EL (cell line): ENCODE data around the gene LRRC25.
A peak's percentile ranks its signal among the peaks of the same experiment; 100 is the strongest.
"Not testable (repeated sequence)": the region's sequence is repeated elsewhere in the genome, so short reads cannot be mapped to it uniquely, and the experiment has no call there.

Source experiments
- DNase-seq: peaks from one replicate; pipeline ENCODE4 v3.0.0-alpha.2; 2016

Gene LRRC25

GRCh38 chr19:18401580-18402112 lies 4.2 kb upstream of the LRRC25 start:
- peak; percentile 70 for DNase-seq

GRCh38 chr19:18399008-18399407 lies 1.6 kb upstream of the LRRC25 start:
- DNase-seq = peak; percentile 74

DNA sequence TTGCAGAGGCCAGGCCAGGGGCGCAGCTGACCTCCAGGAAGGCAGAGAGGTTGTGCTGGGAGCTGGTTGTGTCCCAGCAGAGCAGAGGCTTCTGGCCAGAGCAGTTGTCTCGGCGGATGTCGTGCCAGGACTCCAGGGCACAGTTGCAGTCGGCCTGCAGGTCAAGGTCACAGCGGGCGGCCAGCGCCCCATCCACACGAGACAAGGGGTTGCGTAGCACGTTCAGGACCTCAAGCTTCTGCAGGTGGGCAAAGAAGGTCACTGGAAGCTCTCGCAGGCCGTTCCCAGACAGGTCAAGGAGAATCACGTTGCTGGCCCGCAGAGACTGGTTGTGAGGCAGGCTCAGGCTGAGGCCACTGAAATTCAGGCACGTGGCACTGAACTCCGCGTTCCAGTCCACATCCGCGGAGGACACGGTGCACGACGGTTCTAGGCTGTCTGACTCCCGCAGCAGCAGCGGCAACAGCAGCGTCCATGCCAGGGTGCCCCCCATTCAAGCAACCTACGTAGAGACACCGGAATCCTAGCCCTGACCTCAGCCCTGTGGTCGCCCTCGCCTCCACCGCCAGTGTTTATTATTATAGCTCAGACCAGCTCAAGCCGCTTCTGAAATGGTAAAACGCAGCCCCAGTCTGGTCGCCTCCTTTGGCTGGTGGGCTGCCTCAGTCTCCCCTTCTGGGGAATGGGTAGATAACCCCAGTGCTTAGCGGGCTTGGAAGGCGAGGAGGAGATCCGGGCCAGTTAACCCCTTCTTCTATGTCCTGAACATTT lies 766 bp downstream of the LRRC25 start:
- DNase-seq = no peak

DNA sequence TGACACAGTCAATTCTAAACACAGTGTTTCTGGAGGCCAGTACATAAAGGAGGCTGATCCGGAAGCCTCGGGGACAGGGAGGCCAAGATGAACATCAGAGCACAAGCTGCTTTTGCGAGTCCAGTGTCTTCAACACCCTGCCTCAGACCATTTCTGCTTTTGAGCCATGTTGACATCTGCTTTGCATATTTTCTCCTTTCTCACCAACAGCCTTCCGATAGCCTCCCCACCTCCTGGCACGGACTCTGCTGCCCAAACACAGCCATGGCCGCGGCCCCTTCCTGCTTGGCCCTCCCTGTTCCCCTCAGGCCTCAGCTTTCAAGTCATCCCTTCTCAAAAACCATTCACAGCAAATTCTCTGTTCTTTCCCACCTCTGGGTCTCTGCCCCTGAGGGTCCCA lies 3.6 kb downstream of the LRRC25 start:
- no peak for DNase-seq

DNA sequence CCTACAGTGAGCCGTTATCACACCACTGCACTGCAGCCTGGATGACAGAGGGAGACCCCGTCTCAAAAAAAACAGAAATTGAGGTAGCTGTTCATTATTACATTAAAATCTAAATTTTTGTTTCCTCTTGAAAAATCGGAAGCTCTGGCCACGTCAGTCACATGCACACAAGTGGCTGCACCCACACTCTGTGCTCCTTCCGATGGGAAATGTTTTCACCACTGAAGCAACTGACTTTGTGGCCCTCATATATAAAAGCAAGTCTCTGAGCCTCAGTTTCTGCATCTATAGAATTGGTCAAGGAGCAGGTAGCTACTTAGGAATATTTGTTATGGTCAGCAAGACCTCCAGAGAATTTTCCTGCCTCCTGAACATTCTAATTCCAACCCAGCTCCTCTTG lies 4.5 kb downstream of the LRRC25 start:
- no peak for DNase-seq

GRCh38 chr19:18392417-18392816 lies 5.0 kb downstream of the LRRC25 start:
- DNase-seq = no peak

DNA sequence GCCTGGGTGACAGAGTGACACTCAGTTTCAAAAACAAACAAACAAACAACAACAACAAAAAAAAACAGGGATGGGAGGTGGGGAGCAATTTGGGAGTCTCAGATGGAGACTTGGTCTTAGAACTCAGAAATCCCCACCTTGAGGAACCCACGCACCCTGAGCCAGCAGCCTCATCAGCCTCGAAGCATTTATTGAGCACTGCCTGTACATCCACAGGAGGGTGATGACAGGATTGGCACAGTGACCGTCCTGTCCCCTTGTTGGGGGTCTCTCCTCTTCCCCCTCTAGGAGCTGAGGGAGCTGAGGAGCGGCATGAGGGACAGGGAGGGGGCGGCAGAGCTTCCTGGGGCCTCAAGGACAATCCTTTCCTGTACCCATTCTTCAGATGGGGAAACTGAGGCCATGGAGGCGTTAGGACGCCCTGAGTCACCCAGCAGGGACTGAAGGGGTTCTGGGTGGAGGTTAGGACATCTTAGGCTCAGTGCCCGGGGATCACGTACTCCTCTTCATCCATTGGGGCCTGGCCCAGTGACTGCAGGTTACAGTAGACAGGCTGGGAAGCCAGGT lies 5.8 kb downstream of the LRRC25 start:
- no peak for DNase-seq

GRCh38 chr19:18390065-18390907 lies 7.1 kb downstream of the LRRC25 start:
- no peak for DNase-seq

GRCh38 chr19:18389726-18390064 lies 7.7 kb downstream of the LRRC25 start:
- DNase-seq = no peak

GRCh38 chr19:18388960-18389725 lies 8.3 kb downstream of the LRRC25 start:
- no peak for DNase-seq

GRCh38 chr19:18388100-18388959 lies 9.1 kb downstream of the LRRC25 start:
- DNase-seq = peak; percentile 71

GRCh38 chr19:18386543-18387271 lies 10.7 kb downstream of the LRRC25 start:
- DNase-seq = no peak

- peak; percentile 80 for DNase-seq
These were observed 11.5 kb downstream of the LRRC25 start, which contains the start of gene GDF15 for GRCh38 chr19:18385675-18386542. Gene GDF15, plus strand, starts transcription at chr19:18386158. Its CDS starts 32 bp downstream, at chr19:18386190.

GRCh38 chr19:18385359-18385674 lies 12.1 kb downstream of the LRRC25 start:
- no peak for DNase-seq

DNA sequence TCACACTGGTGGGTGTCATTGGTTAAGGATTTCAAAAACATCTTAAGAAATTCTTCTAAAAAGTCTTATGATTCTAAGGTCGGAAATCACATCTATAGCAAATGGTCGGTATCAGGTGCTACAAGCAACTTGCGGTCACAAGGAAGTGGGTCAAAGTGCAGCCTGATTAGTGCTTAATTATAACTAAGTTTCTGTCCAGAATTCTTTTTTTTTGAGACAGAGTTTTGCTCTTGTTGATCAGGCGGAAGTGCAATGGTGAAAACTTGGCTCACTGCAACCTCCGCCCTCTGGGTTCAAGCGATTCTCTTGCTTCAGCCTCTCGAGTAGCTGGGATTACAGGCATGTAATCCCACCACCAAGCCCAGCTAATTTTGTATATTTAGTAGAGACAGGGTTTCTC lies 12.6 kb downstream of the LRRC25 start:
- DNase-seq = no peak

GRCh38 chr19:18383622-18384021 lies 13.8 kb downstream of the LRRC25 start:
- not testable (repeated sequence) for DNase-seq

DNA sequence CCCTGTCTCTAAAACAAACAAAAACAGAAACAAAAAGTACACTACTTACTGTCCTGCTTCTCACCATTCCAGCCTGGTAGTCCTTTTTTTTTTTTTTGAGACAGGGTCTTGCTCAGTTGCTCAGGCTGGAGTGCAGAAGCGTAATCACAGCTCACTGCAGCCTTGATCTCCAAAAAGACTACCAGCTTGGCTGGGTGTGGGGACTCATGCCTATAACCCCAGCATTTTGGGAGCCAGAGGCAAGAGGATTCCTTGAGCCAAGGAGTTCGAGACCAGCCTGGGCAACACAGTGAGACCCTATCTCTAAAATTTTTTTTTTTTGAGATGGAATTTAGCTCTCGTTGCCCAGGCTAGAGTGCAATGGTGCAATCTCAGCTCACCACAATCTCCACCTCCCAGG lies 16.6 kb downstream of the LRRC25 start:
- DNase-seq = no peak

GRCh38 chr19:18379803-18380747 lies 17.3 kb downstream of the LRRC25 start:
- DNase-seq = peak; percentile 90

GRCh38 chr19:18377026-18377425 lies 20.4 kb downstream of the LRRC25 start:
- DNase-seq = no peak
